A549 (cell line): ENCODE measurements around the gene C8G. TPM values are rescaled to one million over a fixed set of nuclear protein-coding genes. Genes with fewer than 3 reads are reported as not detected.

ENCODE experiments used
- ATAC-seq, 2 experiments: fragments of 200-7000 bp in 1 of 2; fragments of >200 bp in 1 of 2; cut with Nextera tagmentation in 1 of 2; cut with Tn5 transposase in 1 of 2; 3 replicates each; pipeline versions ENCODE4 v1.8.0 to v1.9.1; 2018 to 2020; ENCODE audit warnings: mild to moderate bottlenecking in 1 of 2, moderate library complexity in 1 of 2
- CTCF ChIA-PET: fragments of 300-600 bp; sonication (Branson Sonifier 250); formaldehyde crosslinking; extraction: SDS; loops from one replicate; lab custom pipeline; 2021; ENCODE audit warnings: antibody characterized with exemption, inconsistent platforms; lab: Yijun Ruan, JAX
- POLR2A ChIA-PET: fragments of 350-600 bp; formaldehyde crosslinking; extraction: SDS; loops from one replicate; lab custom pipeline; 2021; ENCODE audit warnings: antibody characterized with exemption, inconsistent platforms; lab: Yijun Ruan, JAX
- DNase-seq, 2 experiments: peaks; one replicate each; pipeline versions ENCODE4 v3.0.0 to v3.0.0-alpha.2; 2011 to 2016; ENCODE audit warnings: low read depth in 1 of 2, low spot score in 1 of 2
- FAIRE-seq: peaks from 2 replicates; lab custom pipeline; 2011; peaks lifted over from hg19 to GRCh38; lab: Jason Lieb, UNC
- H3K27ac ChIP-seq, 2 experiments: fragments of >200 bp; sonication (Bioruptor Twin); formaldehyde crosslinking; 3 replicates each; pipeline ENCODE4 v1.5.1; 2016 to 2017
- H3K4me1 ChIP-seq: fragments of >200 bp; sonication (Bioruptor Twin); formaldehyde crosslinking; 3 replicates; pipeline ENCODE4 v1.6.1; 2016
- H3K4me2 ChIP-seq: fragments of >200 bp; sonication (Bioruptor Twin); formaldehyde crosslinking; 3 replicates; pipeline ENCODE4 v1.6.1; 2016
- H3K4me3 ChIP-seq: fragments of >200 bp; sonication (Bioruptor Twin); formaldehyde crosslinking; 3 replicates; pipeline ENCODE4 v1.5.1; 2016
- H3K9me3 ChIP-seq: fragments of >200 bp; sonication (Bioruptor Twin); formaldehyde crosslinking; 3 replicates; pipeline ENCODE4 v1.6.1; 2016
- BHLHE40 ChIP-seq: IDR thresholded peaks from 2 replicates; pipeline ENCODE4 v1.6.1; 2012; ENCODE audit warnings: low read depth, low read length, inconsistent platforms
- CBX2 ChIP-seq: fragments of 200-600 bp; sonication (generic); IDR thresholded peaks from 2 replicates; pipeline ENCODE4 v1.6.1; 2016; ENCODE audit warnings: low read depth, mild to moderate bottlenecking, borderline replicate concordance
- CEBPB ChIP-seq, 2 experiments: fragments of >200 bp in 1 of 2; sonication (Bioruptor Twin) in 1 of 2; formaldehyde crosslinking in 1 of 2; IDR thresholded peaks; 2 replicates each; pipeline ENCODE4 v1.6.1; 2012 to 2016
- CHD2 ChIP-seq: fragments of 150-350 bp; IDR thresholded peaks from 2 replicates; pipeline ENCODE4 v1.6.1; 2014; ENCODE audit warnings: low read length; ENCODE audit not compliant: partially characterized antibody
- EHF ChIP-seq: fragments of 250-450 bp; sonication (Bioruptor Pico); IDR thresholded peaks from 2 replicates; pipeline ENCODE4 v1.5.0; 2020; ENCODE audit warnings: mild to moderate bottlenecking
- HDAC2 ChIP-seq: fragments of 200-600 bp; sonication (generic); IDR thresholded peaks from 2 replicates; pipeline ENCODE4 v1.6.1; 2016
- HES2 ChIP-seq: fragments of >200 bp; sonication (Bioruptor Twin); formaldehyde crosslinking; IDR thresholded peaks from 2 replicates; pipeline ENCODE4 v1.6.1; 2016
- HEYL ChIP-seq: fragments of 250-450 bp; sonication (Bioruptor Pico); IDR thresholded peaks from 2 replicates; pipeline ENCODE4 v1.8.0; 2021; ENCODE audit warnings: mild to moderate bottlenecking, moderate library complexity
- HOXB13 ChIP-seq: fragments of 250-450 bp; sonication (Bioruptor Pico); IDR thresholded peaks from 2 replicates; pipeline ENCODE4 v1.5.0; 2020; ENCODE audit warnings: low read depth, mild to moderate bottlenecking, moderate library complexity
- JUN ChIP-seq, 2 experiments: fragments of >200 bp; sonication (Bioruptor Twin); formaldehyde crosslinking; IDR thresholded peaks; 2 replicates in 1 of 2; 3 replicates in 1 of 2; pipeline ENCODE4 v1.6.1; 2016 to 2017
- JUNB ChIP-seq: fragments of >200 bp; sonication (Bioruptor Twin); formaldehyde crosslinking; IDR thresholded peaks from 2 replicates; pipeline ENCODE4 v1.6.1; 2016
- KDM1A ChIP-seq: fragments of 200-600 bp; sonication (generic); IDR thresholded peaks from 2 replicates; pipeline ENCODE4 v1.6.1; 2016; ENCODE audit warnings: low read depth, mild to moderate bottlenecking
- KDM5A ChIP-seq: fragments of 200-600 bp; sonication (generic); IDR thresholded peaks from 2 replicates; pipeline ENCODE4 v1.6.1; 2016; ENCODE audit warnings: antibody characterized with exemption, mild to moderate bottlenecking
- MAFK ChIP-seq: fragments of 450-650 bp; IDR thresholded peaks from 2 replicates; pipeline ENCODE4 v1.6.1; 2014; ENCODE audit not compliant: partially characterized antibody
- MAZ ChIP-seq: fragments of 150-350 bp; IDR thresholded peaks from 2 replicates; pipeline ENCODE4 v1.6.1; 2014; ENCODE audit warnings: antibody characterized with exemption, low read depth, low read length, borderline replicate concordance
- NFE2L2 ChIP-seq: fragments of 150-350 bp; conservative IDR thresholded peaks from 2 replicates; pipeline ENCODE4 v1.6.1; 2014; ENCODE audit warnings: low read length
- NPAS2 ChIP-seq: fragments of 250-450 bp; sonication (Bioruptor Pico); IDR thresholded peaks from 2 replicates; pipeline ENCODE4 v1.8.0; 2022; ENCODE audit warnings: mild to moderate bottlenecking, moderate library complexity, borderline replicate concordance
- NR3C1 ChIP-seq: fragments of >200 bp; sonication (Bioruptor Twin); formaldehyde crosslinking; IDR thresholded peaks from 3 replicates; pipeline ENCODE4 v1.6.1; 2017
- POLR2A ChIP-seq: IDR thresholded peaks from 2 replicates; pipeline ENCODE4 v1.6.1; 2012; ENCODE audit warnings: mild to moderate bottlenecking, low read length
- POLR2AphosphoS2 ChIP-seq: conservative IDR thresholded peaks from 2 replicates; pipeline ENCODE4 v1.6.1; 2012; ENCODE audit warnings: low read length, improper control_type of control experiment, inconsistent platforms
- RARB ChIP-seq: fragments of 250-450 bp; sonication (Bioruptor Pico); IDR thresholded peaks from 2 replicates; pipeline ENCODE4 v1.8.0; 2021; ENCODE audit warnings: mild to moderate bottlenecking, moderate library complexity
- RFX5 ChIP-seq: fragments of 450-650 bp; IDR thresholded peaks from 2 replicates; pipeline ENCODE4 v1.7.1; 2014; ENCODE audit warnings: antibody characterized with exemption, mild to moderate bottlenecking, moderate library complexity
- RNF2 ChIP-seq: fragments of 200-600 bp; sonication (generic); IDR thresholded peaks from 2 replicates; pipeline ENCODE4 v1.6.1; 2016; ENCODE audit warnings: low read depth, mild to moderate bottlenecking, antibody characterized with exemption, moderate library complexity, borderline replicate concordance
- SMC3 ChIP-seq: fragments of >200 bp; sonication (Bioruptor Twin); formaldehyde crosslinking; IDR thresholded peaks from 3 replicates; pipeline ENCODE4 v1.6.1; 2018; ENCODE audit warnings: inconsistent platforms
- TFCP2L1 ChIP-seq: fragments of 250-450 bp; sonication (Bioruptor Pico); IDR thresholded peaks from 2 replicates; pipeline ENCODE4 v1.5.0; 2021; ENCODE audit warnings: mild to moderate bottlenecking
- TP53 ChIP-seq: fragments of 250-450 bp; sonication (Bioruptor Pico); IDR thresholded peaks from 2 replicates; pipeline ENCODE4 v1.5.0; 2021; ENCODE audit warnings: mild to moderate bottlenecking, moderate library complexity
- ZC3H11A ChIP-seq: fragments of 450-650 bp; IDR thresholded peaks from 2 replicates; pipeline ENCODE4 v1.6.1; 2014; ENCODE audit warnings: antibody characterized with exemption, mild to moderate bottlenecking
- ZFP36 ChIP-seq: fragments of 450-650 bp; IDR thresholded peaks from 2 replicates; pipeline ENCODE4 v1.6.1; 2014; ENCODE audit warnings: borderline replicate concordance; ENCODE audit not compliant: partially characterized antibody
- WGBS: methylation state at CpG from one replicate; pipeline ENCODE4 v1.1.6; 2017; ENCODE audit errors: missing lambda C conversion rate; 5-methylcytosine and 5-hydroxymethylcytosine counted together
- polyA plus RNA-seq, 4 experiments: library from polyadenylated mRNA; depleted of rRNA in 3 of 4; stranded (reverse); fragments of >200 nt; fragmentation: RNase III in 1 of 4; extraction: RNeasy Plus Mini Kit Qiagen cat#74134 plus additional on column Dnase treatment in 1 of 4; gene quantifications; 2 replicates in 3 of 4; 3 replicates in 1 of 4; pipeline ENCODE4 v1.2.3, GENCODE V29; 2011 to 2017
- TF ChIP-seq, protein P1 (sequence below): IDR thresholded peaks from 2 replicates; pipeline ENCODE4 v1.6.1; 2012; ENCODE audit warnings: low read depth, borderline replicate concordance
- TF ChIP-seq, protein P2 (sequence below): IDR thresholded peaks from 2 replicates; pipeline ENCODE4 v1.6.1; 2012
- TF ChIP-seq, protein P3 (sequence below): fragments of 150-350 bp; IDR thresholded peaks from 2 replicates; pipeline ENCODE4 v1.6.1; 2014; ENCODE audit warnings: low read depth, mild to moderate bottlenecking, low read length

Gene C8G
- polyA plus RNA-seq, 2 of the 4 experiments (the other 2 are of a cell fraction) = 0.45 to 1.3 TPM

DNA sequence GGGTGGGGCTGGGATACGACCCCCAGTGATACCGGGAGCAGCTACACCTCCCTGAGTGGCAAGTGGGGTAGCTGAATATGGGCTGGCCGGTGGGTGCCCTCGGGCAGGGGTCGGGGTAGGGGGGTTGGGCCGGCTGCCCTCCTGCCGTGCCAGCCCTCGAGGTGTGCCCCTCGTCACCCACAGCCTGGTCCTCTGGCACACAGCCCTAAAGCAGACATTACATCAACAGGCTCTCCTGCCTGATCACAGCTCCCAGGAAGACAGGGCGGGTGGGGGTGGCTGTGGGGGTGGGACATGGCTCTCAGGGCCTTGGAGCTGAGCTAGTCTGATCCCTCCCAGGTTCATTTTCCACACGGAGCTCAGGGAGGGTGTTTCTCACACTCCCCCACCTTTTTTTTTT, 23.7 kb upstream of the C8G start (continued):
- TF ChIP-seq, protein P1, sequence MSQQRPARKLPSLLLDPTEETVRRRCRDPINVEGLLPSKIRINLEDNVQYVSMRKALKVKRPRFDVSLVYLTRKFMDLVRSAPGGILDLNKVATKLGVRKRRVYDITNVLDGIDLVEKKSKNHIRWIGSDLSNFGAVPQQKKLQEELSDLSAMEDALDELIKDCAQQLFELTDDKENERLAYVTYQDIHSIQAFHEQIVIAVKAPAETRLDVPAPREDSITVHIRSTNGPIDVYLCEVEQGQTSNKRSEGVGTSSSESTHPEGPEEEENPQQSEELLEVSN = no peak
- TF ChIP-seq, protein P2, sequence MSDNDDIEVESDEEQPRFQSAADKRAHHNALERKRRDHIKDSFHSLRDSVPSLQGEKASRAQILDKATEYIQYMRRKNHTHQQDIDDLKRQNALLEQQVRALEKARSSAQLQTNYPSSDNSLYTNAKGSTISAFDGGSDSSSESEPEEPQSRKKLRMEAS = no peak
- no peak for TF ChIP-seq EHF (CRISPR knock-in tag)
- TF ChIP-seq KDM1A = no peak
- no peak for TF ChIP-seq HES2
- TF ChIP-seq, protein P3, sequence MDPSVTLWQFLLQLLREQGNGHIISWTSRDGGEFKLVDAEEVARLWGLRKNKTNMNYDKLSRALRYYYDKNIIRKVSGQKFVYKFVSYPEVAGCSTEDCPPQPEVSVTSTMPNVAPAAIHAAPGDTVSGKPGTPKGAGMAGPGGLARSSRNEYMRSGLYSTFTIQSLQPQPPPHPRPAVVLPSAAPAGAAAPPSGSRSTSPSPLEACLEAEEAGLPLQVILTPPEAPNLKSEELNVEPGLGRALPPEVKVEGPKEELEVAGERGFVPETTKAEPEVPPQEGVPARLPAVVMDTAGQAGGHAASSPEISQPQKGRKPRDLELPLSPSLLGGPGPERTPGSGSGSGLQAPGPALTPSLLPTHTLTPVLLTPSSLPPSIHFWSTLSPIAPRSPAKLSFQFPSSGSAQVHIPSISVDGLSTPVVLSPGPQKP = no peak
- no peak for TF ChIP-seq TFCP2L1 (CRISPR knock-in tag)
- TF ChIP-seq RNF2 = no peak
- TF ChIP-seq JUNB = no peak
- no peak for TF ChIP-seq POLR2AphosphoS2

DNA sequence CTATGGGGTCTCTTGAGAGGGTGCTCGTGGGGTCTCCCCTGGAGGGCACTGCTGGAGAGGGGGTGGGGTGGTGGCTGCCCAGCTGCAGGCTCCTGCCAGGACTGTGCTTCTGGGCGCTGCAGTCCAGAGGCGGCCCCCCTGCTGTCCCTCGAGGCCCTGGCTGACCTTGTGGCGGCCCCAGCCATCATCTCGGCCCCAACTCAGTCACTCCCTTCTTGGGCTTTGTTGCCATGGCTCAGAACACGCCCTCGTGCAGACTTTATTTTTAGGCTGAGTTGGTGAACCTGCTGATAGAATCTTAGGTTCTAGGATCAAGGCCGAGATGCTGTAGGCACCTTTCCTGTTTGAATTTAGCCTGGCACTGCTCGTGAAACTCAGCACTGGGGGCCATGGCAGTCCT, 23.3 kb upstream of the C8G start:
- TF ChIP-seq NR3C1 (no peak), JUN (IDR thresholded peaks at IDR 0.05) (no peak), TP53 (CRISPR knock-in tag) (no peak), POLR2A (no peak), NFE2L2 (no peak), RFX5 (no peak), MAFK (no peak), SMC3 (no peak), HDAC2 (no peak), BHLHE40 (no peak), CEBPB (IDR thresholded peaks at IDR 0.05) (no peak), KDM5A (no peak), ZFP36 (no peak), RARB (CRISPR knock-in tag) (no peak)
- TF ChIP-seq, protein P3 = no peak
- H3K4me2 ChIP-seq = no peak overlapping the region
- H3K27ac ChIP-seq = peak overlapping the region in 1 of 2 experiments; percentile 35; a peak in 4 of 6 replicates
- H3K9me3 ChIP-seq = no peaks in the 10 kb centered on the region
- POLR2A ChIA-PET = no interaction called here
- FAIRE-seq (no peak), DNase-seq (no peak), ATAC-seq (no peak)
- H3K4me1 ChIP-seq = peaks cover 10% of the 10 kb centered on the region; the same call in 1 of the 3 replicates
- 84% methylated on average over 9 of the region's 10 CpGs for WGBS
- no peak overlapping the region for H3K4me3 ChIP-seq
- CTCF ChIA-PET = interaction anchor here (0.6 to 3.0 kb wide), 7 partner anchors 8 to 128 kb away, joined by 3 to 14 read pairs (median 3); no protein-coding TSS in a partner anchor

DNA sequence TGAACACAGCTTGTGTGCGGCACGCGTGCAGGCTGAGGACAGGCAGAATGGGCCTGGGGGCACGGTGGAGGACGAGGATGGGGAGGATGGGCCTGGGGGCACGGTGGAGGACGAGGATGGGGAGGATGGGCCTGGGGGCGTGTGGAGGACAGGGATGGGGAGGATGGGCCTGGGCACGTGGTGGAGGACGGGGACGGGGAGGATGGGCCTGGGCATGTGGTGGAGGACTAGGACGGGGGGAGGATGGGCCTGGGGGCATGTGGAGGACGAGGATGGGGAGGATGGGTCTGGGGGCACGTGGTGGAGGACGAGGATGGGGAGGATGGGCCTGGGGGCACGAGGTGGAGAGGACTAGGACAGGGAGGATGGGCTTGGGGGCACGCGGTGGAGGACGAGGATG, 22.5 kb upstream of the C8G start:
- FAIRE-seq (no peak), ATAC-seq (no peak), DNase-seq (no peak)
- ChIA-PET POLR2A (no interaction called here), CTCF (interaction anchor here (0.6 to 1.0 kb wide), 2 partner anchors 9 to 115 kb away, joined by 3 to 4 read pairs; no protein-coding TSS in a partner anchor)
- WGBS = 90% methylated on average over 6 of the region's 19 CpGs
- H3K27ac ChIP-seq = peak overlapping the region in 1 of 2 experiments; percentile 35; a peak in 1 of 6 replicates
- H3K4me3 ChIP-seq = no peak overlapping the region
- TF ChIP-seq MAZ (no peak), RARB (CRISPR knock-in tag) (no peak), HOXB13 (CRISPR knock-in tag) (no peak), CHD2 (no peak), JUNB (no peak), ZC3H11A (no peak), KDM1A (no peak), EHF (CRISPR knock-in tag) (no peak), HEYL (CRISPR knock-in tag) (no peak), CBX2 (no peak), NPAS2 (CRISPR knock-in tag) (no peak)
- no peaks in the 10 kb centered on the region for H3K9me3 ChIP-seq
- H3K4me1 ChIP-seq = peaks cover 10% of the 10 kb centered on the region; the same call in 1 of the 3 replicates
- H3K4me2 ChIP-seq = no peak overlapping the region
